HL-60 (cell line): Measurements from ENCODE around the gene MTMR12.

Source experiments
- DNase-seq, 2 experiments: peaks; one replicate each; pipeline ENCODE4 v3.0.0-alpha.2; 2010 to 2020; ENCODE audit warnings: low read depth in 1 of 2, low spot score in 1 of 2
- H3K27ac ChIP-seq: fragments of 250-450 bp; sonication (Bioruptor Pico); replicated peaks from 2 replicates; pipeline ENCODE4 v1.5.1; 2020; ENCODE audit warnings: mild to moderate bottlenecking, moderate library complexity
- H3K27me3 ChIP-seq: fragments of 250-450 bp; sonication (Bioruptor Pico); 2 replicates; pipeline ENCODE4 v1.5.1; 2021; ENCODE audit warnings: mild to moderate bottlenecking, moderate library complexity; ENCODE audit not compliant: insufficient read depth, poor library complexity, severe bottlenecking
- H3K4me3 ChIP-seq: replicated peaks from 2 replicates; pipeline ENCODE4 v1.5.1; 2011; ENCODE audit warnings: mild to moderate bottlenecking, control low read depth, low read length; ENCODE audit not compliant: insufficient read depth
- GABPA ChIP-seq: IDR thresholded peaks from 2 replicates; pipeline ENCODE4 v1.6.1; 2012; ENCODE audit warnings: low read depth
- POLR2AphosphoS5 ChIP-seq: IDR thresholded peaks from 2 replicates; pipeline ENCODE4 v1.6.1; 2012; ENCODE audit warnings: low read depth
- SPI1 ChIP-seq: IDR thresholded peaks from 2 replicates; pipeline ENCODE4 v1.6.1; 2012; ENCODE audit warnings: low read depth, mild to moderate bottlenecking, borderline replicate concordance
- TF ChIP-seq, protein P1 (sequence below): IDR thresholded peaks from one replicate; pipeline ENCODE4 v1.5.1; 2011; ENCODE audit warnings: low read length, control low read depth, inconsistent platforms; ENCODE audit not compliant: insufficient read depth
- TF ChIP-seq, protein P2 (sequence below): IDR thresholded peaks from 2 replicates; pipeline ENCODE4 v1.6.1; 2012; ENCODE audit warnings: low read depth; ENCODE audit not compliant: insufficient replicate concordance

Gene MTMR12

GRCh38 chr5:32309761-32310160 lies 3.0 kb downstream of the MTMR12 start:
- Histone ChIP-seq H3K27ac (no peak overlapping the region), H3K27me3 (no peaks in the 10 kb centered on the region), H3K4me3 (no peak overlapping the region)
- DNase-seq = no peak
- TF ChIP-seq GABPA (no peak), POLR2AphosphoS5 (no peak), SPI1 (no peak)
- TF ChIP-seq, protein P1, sequence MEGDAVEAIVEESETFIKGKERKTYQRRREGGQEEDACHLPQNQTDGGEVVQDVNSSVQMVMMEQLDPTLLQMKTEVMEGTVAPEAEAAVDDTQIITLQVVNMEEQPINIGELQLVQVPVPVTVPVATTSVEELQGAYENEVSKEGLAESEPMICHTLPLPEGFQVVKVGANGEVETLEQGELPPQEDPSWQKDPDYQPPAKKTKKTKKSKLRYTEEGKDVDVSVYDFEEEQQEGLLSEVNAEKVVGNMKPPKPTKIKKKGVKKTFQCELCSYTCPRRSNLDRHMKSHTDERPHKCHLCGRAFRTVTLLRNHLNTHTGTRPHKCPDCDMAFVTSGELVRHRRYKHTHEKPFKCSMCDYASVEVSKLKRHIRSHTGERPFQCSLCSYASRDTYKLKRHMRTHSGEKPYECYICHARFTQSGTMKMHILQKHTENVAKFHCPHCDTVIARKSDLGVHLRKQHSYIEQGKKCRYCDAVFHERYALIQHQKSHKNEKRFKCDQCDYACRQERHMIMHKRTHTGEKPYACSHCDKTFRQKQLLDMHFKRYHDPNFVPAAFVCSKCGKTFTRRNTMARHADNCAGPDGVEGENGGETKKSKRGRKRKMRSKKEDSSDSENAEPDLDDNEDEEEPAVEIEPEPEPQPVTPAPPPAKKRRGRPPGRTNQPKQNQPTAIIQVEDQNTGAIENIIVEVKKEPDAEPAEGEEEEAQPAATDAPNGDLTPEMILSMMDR = no peak
- TF ChIP-seq, protein P2, sequence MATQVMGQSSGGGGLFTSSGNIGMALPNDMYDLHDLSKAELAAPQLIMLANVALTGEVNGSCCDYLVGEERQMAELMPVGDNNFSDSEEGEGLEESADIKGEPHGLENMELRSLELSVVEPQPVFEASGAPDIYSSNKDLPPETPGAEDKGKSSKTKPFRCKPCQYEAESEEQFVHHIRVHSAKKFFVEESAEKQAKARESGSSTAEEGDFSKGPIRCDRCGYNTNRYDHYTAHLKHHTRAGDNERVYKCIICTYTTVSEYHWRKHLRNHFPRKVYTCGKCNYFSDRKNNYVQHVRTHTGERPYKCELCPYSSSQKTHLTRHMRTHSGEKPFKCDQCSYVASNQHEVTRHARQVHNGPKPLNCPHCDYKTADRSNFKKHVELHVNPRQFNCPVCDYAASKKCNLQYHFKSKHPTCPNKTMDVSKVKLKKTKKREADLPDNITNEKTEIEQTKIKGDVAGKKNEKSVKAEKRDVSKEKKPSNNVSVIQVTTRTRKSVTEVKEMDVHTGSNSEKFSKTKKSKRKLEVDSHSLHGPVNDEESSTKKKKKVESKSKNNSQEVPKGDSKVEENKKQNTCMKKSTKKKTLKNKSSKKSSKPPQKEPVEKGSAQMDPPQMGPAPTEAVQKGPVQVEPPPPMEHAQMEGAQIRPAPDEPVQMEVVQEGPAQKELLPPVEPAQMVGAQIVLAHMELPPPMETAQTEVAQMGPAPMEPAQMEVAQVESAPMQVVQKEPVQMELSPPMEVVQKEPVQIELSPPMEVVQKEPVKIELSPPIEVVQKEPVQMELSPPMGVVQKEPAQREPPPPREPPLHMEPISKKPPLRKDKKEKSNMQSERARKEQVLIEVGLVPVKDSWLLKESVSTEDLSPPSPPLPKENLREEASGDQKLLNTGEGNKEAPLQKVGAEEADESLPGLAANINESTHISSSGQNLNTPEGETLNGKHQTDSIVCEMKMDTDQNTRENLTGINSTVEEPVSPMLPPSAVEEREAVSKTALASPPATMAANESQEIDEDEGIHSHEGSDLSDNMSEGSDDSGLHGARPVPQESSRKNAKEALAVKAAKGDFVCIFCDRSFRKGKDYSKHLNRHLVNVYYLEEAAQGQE = no peak

GRCh38 chr5:32308946-32309345 lies 3.8 kb downstream of the MTMR12 start:
- TF ChIP-seq SPI1 = no peak
- no peak for TF ChIP-seq GABPA
- TF ChIP-seq, protein P1 = no peak
- TF ChIP-seq, protein P2 = no peak
- TF ChIP-seq POLR2AphosphoS5 = no peak
- no peak overlapping the region for H3K27ac ChIP-seq
- no peak for DNase-seq
- H3K4me3 ChIP-seq = no peak overlapping the region
- no peaks in the 10 kb centered on the region for H3K27me3 ChIP-seq

GRCh38 chr5:32307769-32308194 lies 5.0 kb downstream of the MTMR12 start:
- TF ChIP-seq, protein P1 = no peak
- TF ChIP-seq, protein P2 = no peak
- TF ChIP-seq GABPA (no peak), SPI1 (no peak), POLR2AphosphoS5 (no peak)
- no peak for DNase-seq
- no peak overlapping the region for H3K27ac ChIP-seq
- no peaks in the 10 kb centered on the region for H3K27me3 ChIP-seq
- no peak overlapping the region for H3K4me3 ChIP-seq
